Hematopoietic multipotent progenitor cell (in vitro differentiated cells): ENCODE results near the gene NRM. TPM values are rescaled to one million over a fixed set of nuclear protein-coding genes. Genes with fewer than 3 reads are reported as not detected.
A peak's percentile ranks its signal among the peaks of the same experiment; 100 is the strongest.
"Not testable (repeated sequence)": the region's sequence is repeated elsewhere in the genome, so short reads cannot be mapped to it uniquely, and the experiment has no call there.

Source experiments
- DNase-seq, 3 donors: peaks; one replicate each; pipeline ENCODE4 v3.0.0-alpha.2; 2011 to 2015; ENCODE audit warnings: low read depth in 2 of 3, low spot score in 2 of 3
- total RNA-seq: library from RNA; depleted of rRNA; stranded (reverse); fragments of >200 nt; gene quantifications from one replicate; pipeline ENCODE4 v1.2.3, GENCODE V29; 2012

NRM gene
- total RNA-seq, 1 donor, result 9.4 TPM

DNA sequence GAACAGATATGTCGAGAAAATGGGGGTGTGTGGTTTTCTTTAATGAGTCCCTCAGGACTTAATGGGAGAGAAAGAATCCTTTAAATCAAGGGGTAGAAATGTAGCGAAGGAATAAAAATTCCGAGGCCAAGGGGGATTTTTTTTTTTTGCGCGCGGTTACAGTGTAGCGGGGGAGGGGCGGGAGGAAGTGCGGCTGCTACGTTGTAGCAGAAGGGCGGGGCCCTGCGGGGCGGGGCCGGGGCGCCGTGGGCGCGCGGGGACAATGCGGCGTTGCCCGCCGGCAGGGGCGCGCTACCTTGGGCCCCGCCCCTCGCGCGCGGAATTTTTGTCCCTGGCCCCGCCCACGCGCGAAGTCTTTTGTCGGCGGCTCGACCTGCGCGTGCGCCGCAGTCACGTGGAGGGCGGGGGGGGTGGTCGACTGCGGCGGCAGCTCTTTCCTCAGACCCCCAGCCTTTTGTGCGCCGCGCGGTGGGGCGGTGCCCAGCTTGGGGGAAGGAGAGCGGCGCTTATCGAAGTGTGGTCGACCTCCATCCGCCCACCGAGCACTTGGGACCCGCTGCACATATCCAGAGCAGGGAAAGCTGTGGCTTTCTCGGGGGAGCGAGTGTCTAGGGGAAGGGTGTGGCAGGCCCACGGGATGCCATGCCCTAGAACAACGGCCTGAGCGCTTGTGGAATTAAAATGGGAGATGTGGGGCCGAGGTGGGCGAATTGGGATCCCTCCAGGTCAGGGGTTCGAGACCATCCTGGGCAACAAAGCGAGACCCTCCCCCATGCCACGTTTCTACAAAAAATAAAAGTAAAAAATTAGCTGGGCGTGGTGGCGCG, 30.6 kb upstream of the NRM start:
- DNase-seq, result peak; percentile 94 to 96 (median 94)

DNA sequence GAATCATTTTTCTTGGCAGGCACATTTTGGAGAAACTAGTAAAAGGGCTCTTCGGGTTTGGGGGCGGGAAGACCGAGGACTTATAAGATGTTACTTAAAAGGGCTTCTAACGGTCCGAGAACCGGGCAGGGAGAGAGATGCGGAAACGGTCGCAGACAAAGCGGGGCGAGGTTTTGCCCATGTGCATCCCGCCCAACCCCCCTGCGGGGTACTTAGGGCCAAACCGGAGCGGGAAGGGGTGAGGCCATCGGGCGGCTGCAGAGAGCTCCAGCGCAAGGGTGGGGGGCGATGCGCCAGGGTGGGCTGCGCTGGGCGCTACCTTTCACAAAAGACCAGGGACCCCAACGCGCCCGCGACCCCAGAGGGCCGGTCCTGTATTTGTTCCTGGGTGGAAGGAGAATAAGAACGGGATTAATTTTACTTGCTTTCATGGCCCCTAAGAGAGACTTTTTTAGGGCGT, 30.0 kb upstream of the NRM start:
- peak in 1 of 3 donors; percentile 73 for DNase-seq

GRCh38 chr6:30719791-30720737, 29.3 kb upstream of the NRM start, which contains the start of gene TUBB:
TUBB (plus strand) TSS chr6:30720352; CDS start chr6:30720507, 155 bp downstream.
- peak; percentile 84 to 98 (median 96) for DNase-seq

DNA sequence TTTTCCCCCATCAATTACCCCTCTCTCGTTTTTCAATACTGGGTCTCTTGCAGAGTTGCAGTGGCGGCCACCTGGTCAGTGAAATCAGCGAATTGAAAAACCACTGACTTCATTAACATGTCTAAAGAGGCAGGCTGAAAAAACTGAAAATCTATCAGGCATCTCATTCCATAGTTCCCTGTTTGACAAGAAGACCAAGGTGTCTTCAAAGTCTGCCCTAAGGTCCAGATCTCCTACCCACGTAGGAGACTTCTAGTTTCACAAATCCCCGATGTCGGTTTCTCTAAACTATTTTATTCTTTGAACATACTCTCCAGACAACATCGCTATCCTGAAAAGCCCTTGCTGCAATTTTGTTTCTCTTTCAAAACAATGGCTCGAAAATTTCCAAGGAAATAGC, 28.6 kb upstream of the NRM start:
- no peak for DNase-seq

DNA sequence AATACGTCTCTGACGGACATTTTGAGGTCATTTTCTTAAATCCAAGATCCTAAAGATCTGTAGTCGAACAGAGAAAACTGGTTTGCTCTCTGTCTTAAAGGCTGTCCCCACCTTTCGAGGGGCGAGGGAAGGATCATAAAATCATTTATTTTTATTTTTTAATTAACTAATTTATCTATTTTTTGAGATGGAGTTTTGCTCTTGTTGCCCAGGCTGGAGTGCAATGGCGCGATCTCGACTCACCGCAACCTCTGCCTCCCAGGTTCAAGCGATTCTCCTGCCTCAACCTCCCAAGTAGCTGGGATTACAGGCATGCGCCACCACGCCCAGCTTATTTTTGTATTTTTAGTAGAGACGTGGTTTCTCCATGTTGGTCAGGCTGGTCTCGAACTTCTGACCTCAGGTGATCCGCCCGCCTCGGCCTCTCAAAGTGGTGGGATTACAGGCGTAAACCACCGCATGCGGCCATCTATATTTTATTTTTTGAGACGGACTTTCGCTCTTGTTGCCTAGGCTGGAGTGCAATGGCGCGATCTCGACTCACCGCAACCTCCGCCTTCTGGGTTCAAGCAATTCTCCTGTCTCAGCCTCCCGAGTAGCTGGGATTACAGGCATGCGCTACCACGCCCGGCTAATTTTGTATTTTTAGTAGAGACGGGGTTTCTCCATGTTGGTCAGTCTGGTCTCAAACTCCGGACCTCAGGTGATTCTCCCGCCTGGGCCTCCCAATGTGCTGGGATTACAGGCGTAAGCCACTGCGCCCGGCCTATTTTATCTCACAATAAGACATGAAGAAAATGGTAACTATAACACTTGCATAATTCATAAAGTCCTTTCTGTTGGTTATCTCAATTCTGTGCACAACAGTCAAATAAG, 27.3 kb upstream of the NRM start:
- not testable (repeated sequence) for DNase-seq

DNA sequence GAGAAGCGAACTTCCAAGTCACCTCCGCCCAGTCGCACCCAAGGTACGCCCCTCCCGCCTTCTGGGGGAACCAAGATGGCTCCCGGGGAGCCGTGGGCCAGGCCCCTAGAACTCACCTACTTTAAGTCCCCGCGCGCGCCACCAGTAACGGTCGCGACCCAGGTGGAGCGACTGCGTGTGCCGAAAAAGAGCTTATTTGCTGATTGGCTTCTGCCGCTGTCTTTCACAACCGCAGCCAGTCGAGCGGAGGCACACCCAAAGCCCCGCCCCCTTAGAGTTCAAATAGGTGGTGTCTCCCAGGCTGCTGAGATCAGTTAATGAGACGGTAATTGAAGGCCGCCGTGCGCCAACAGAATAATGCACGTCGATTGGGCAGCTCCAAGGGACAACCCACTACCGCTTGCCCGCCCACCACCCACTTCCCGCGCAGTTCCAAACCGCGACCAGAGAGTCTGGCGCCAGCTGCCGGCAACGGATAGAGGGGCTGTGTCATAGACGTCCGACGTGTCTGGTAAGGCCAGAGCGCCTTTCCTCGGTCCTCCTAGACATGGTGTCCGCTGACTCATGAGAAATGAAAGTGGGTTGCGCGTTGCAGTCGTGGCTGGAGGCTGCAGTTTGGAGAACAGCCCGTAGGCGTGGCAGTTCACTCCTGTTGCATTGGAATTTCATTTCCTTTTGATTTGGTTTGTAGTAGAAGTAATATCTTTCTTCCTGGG, 26.5 kb upstream of the NRM start, which contains the start of gene MDC1:
TSS of gene MDC1 (minus strand) at position 153 of the 716 bp plus-strand sequence. CDS start 2,106 bp downstream, outside the sequence.
- peak; percentile 95 to 100 (median 100) for DNase-seq

- no peak for DNase-seq
Measured at GRCh38 chr6:30716879-30717128, 26.0 kb upstream of the NRM start.

DNA sequence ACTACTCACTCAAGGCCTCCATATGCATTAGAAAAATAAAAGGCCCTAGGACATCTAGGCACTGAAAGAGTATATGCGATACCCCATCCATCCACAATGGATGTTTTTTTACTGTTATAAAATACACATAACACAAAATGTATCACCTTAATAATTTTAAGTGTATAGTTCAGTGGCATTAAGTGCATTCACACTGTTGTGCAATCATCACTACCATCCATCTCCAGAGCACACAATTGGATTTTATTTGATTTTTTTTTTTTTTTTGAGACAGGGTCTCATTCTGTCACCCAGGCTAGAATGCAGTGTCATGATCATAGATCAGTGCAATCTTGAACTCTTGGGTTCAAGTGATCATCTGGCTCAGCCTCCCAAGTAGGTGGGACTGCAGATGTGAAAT, 23.5 kb upstream of the NRM start:
- no peak for DNase-seq

DNA sequence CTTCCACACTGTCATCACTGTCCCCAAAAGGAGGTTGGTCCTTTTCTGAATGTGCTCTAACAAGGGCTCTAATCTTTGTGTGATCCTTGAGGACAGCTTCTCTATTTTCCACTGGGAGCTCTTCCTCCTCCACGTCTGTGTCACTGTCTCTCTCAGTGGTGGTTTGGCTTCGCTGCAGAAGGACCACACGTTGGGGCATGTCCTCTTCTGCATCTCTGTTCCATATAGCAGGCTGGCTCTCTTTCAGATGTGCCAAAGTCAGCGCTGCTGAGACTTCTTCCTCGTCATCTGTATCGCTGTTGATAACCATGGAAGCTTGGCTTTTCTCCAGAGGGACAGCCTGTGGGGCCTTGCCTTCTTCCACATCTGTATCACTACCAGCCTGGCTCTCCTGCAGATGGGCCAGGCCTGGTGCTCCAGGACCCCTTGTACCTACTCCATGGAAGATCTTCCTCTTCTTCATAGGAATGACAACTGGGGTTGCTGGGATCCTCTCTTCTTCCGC, 21.7 kb upstream of the NRM start:
- no peak for DNase-seq

DNA sequence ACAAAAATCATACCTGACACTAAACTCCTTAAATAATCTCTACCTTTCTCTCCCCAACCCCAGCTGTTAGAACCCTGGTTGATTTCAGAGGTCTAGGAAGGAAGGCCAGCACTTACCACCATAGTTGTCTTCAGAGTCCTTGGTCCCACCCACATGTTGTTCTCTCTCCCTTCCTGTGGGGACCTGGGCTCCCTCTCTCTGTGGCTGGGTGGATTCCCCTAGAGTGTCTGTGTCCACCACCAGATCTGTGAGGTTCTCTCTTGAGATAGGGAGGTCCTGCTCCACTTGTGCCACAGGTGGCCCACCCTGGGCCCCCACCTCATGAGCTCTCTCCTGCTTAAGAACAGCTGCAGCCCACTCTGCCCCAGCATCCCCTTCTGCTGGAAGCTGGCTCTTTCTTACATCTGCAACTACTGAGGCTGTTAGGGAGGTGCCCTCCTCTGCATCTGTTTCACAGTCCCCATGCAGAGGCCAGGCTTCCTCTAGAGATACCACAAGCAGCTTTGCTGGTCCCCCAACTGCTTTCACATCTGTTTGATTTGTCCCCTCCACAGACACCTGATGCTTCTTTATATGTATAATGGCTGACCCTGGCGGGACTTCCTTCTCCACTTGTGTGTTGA, 21.1 kb upstream of the NRM start:
- peak in 1 of 3 donors; percentile 36 for DNase-seq

DNA sequence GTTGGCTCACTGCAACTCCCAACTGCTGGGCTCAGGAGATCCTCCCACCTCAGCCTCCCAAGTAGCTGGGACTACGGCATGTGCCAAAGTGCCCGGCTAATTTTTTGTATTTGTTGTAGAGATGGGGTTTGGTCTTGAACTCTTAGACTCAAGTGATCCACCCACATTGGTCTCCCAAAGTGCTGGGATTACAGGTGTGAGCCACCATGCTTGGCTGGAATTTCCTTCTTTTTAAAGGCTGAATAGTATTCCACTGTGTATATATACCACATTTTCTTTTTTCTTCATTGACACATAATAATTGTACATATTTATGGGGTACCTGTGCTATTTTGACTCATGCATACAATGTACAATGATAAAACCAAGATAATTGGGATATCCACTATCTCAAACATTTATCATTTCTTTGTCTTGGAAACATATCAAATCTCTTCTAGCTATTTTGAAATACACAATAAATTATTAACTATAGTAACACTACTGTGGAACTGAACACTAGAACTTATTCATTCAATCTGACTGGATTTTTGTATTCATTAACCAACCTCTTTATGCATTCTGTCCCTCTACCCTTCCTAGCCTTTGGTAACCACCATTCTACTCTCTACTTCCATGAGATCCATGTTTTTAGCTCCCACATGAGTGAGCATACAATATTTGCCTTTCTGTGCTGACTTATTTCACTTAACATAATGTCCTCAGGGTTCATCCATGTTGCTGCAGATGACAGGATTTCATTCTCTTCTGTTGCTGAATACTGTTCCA, 18.5 kb upstream of the NRM start:
- DNase-seq, result no peak

DNA sequence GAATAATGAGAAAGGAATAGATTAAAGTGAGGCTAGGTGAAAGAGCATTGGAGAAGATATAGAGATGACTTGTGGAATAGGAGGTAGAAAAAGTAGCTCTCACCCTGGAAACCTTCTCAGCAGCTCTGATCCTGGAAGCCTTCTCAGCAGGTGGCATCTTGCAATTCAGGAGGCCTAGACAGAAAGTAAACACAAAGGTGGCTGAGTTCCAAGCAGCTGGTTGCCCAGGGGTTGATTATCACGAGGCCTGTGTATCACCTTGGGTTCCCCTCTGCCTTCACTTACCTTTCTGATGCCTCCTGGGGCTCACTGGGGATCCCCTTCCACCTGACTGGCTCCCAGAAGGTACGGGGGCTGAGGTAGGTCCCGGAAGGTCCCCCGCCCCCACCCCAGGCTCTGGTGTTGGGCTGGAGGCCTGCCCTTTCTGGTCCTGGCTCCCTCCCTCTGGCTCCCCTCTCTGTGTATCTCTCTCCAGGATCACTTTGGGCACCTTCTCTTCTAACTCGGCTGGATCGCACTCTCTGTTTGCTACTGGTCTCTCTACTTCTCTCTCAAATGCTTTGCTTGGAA, 16.6 kb upstream of the NRM start:
- no peak for DNase-seq

- DNase-seq, result no peak
Measured at GRCh38 chr6:30705620-30706019, 14.8 kb upstream of the NRM start.

- DNase-seq, result no peak
Measured at GRCh38 chr6:30703821-30704220, 13.0 kb upstream of the NRM start.

- no peak for DNase-seq
Measured at GRCh38 chr6:30703011-30703410, 12.2 kb upstream of the NRM start.

- DNase-seq, result no peak
Measured at GRCh38 chr6:30700340-30700739, 9.6 kb upstream of the NRM start.

GRCh38 chr6:30696432-30696831, 5.6 kb upstream of the NRM start:
- DNase-seq, result no peak

GRCh38 chr6:30691208-30691847, 544 bp upstream of the NRM start:
- DNase-seq, result no peak
